Stomach (tissue), 4 donors: Measurements from ENCODE around the gene GALNT2.

Experiments
- POLR2A ChIP-seq, 4 donors: fragments of 450-650 bp; IDR thresholded peaks; one replicate each; pipeline ENCODE4 v1.6.1; 2016; ENCODE audit warnings: antibody characterized with exemption in 4 of 4, control low read depth in 2 of 4, mild to moderate bottlenecking in 1 of 4, moderate library complexity in 1 of 4
- POLR2AphosphoS5 ChIP-seq, 3 donors: sonication (generic); formaldehyde crosslinking; IDR thresholded peaks; one replicate each; pipeline ENCODE4 v1.6.1; 2016; ENCODE audit warnings: antibody characterized with exemption in 3 of 3
- TF ChIP-seq, protein P1 (sequence below), 7 experiments: fragments of 450-650 bp in 4 of 7; fragments of 200-600 bp in 3 of 7; sonication (generic) in 3 of 7; IDR thresholded peaks; one replicate each; pipeline ENCODE4 v1.5.1; 2016 to 2019; ENCODE audit warnings: antibody characterized with exemption in 7 of 7, control low read depth in 2 of 7, mild to moderate bottlenecking in 1 of 7

DNA sequence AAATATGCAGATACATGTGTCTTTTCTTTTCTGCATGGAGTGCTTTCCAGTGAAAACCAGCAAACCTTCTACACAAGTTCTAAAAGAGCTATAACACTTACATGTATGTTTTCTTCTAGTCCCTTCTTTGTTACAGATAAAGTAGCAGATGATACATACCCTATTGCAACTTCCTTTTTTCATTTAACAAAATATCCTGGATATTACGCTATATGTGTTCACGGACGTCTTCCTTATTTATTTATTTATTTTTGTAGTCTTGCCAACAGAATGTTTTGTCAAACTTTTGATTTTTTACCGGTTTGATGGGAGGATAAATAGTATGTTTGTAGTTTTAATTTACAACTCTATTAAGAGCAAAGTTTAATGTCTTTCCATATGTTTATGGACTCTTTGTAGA lies 5.2 kb upstream of the GALNT2 start:
- TF ChIP-seq POLR2AphosphoS5 (IDR thresholded peaks at IDR 0.05), result no peak
- TF ChIP-seq, protein P1, sequence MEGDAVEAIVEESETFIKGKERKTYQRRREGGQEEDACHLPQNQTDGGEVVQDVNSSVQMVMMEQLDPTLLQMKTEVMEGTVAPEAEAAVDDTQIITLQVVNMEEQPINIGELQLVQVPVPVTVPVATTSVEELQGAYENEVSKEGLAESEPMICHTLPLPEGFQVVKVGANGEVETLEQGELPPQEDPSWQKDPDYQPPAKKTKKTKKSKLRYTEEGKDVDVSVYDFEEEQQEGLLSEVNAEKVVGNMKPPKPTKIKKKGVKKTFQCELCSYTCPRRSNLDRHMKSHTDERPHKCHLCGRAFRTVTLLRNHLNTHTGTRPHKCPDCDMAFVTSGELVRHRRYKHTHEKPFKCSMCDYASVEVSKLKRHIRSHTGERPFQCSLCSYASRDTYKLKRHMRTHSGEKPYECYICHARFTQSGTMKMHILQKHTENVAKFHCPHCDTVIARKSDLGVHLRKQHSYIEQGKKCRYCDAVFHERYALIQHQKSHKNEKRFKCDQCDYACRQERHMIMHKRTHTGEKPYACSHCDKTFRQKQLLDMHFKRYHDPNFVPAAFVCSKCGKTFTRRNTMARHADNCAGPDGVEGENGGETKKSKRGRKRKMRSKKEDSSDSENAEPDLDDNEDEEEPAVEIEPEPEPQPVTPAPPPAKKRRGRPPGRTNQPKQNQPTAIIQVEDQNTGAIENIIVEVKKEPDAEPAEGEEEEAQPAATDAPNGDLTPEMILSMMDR (IDR thresholded peaks at IDR 0.05), result no peak
- no peak for TF ChIP-seq POLR2A (IDR thresholded peaks at IDR 0.05)
